C4-2B (cell line): Measurements from ENCODE around the gene SOWAHC.
"Not testable (repeated sequence)": the region's sequence is repeated elsewhere in the genome, so short reads cannot be mapped to it uniquely, and the experiment has no call there.

ENCODE experiments used
- H3K27ac ChIP-seq: fragments of 450-650 bp; 2 replicates; pipeline ENCODE4 v1.5.1; 2017
- CTCF ChIP-seq: fragments of 450-650 bp; conservative IDR thresholded peaks from 2 replicates; pipeline ENCODE4 v1.5.1; 2017; ENCODE audit warnings: mild to moderate bottlenecking
- ZFX ChIP-seq: fragments of 450-650 bp; IDR thresholded peaks from 2 replicates; pipeline ENCODE4 v1.6.1; 2017

The SOWAHC gene

GRCh38 chr2:109619032-109619615, 5.0 kb downstream of the SOWAHC start:
- H3K27ac ChIP-seq, result no peak overlapping the region
- no peak for TF ChIP-seq ZFX
- no peak for TF ChIP-seq CTCF

- TF ChIP-seq ZFX, result no peak
- TF ChIP-seq CTCF, result no peak
- no peak overlapping the region for H3K27ac ChIP-seq
Measured at GRCh38 chr2:109623297-109623696, 9.1 kb downstream of the SOWAHC start.

GRCh38 chr2:109623923-109624322, 9.8 kb downstream of the SOWAHC start:
- no peak overlapping the region for H3K27ac ChIP-seq
- TF ChIP-seq ZFX (no peak), CTCF (no peak)

GRCh38 chr2:109624339-109624738, 10.2 kb downstream of the SOWAHC start:
- H3K27ac ChIP-seq, result no peak overlapping the region
- TF ChIP-seq CTCF (no peak), ZFX (no peak)

- not testable (repeated sequence) for H3K27ac ChIP-seq
Measured at GRCh38 chr2:109628321-109628720, 14.2 kb downstream of the SOWAHC start.

GRCh38 chr2:109629867-109630266, 15.7 kb downstream of the SOWAHC start:
- TF ChIP-seq ZFX (no peak), CTCF (no peak)
- no peak overlapping the region for H3K27ac ChIP-seq

GRCh38 chr2:109630441-109631430, 16.6 kb downstream of the SOWAHC start:
- TF ChIP-seq CTCF (no peak), ZFX (no peak)
- no peak overlapping the region for H3K27ac ChIP-seq
